Measurements from ENCODE around the gene INO80C.
"Not testable (repeated sequence)": the region's sequence is repeated elsewhere in the genome, so short reads cannot be mapped to it uniquely, and the experiment has no call there.

DNA sequence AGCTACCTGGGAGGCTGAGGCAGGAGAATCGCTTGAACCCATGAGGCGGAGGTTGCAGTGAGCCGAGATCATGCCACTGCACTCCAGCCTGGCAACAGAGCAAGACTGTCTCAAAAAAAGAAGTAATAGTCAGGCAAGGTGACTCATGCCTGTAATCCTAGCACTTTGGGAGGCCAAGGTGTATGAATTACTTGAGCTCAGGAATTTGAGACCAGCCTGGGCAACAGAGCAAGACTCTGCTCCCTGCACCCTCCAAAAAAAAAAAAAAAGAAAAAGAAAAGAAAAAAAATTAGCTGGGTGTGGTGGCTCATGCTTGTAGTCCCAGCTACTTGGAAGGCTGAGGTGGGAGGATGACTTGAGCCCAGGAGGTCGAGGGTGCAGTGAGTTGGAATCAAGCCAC, 44.7 kb downstream of the INO80C start:
- TF ChIP-seq, protein P1, sequence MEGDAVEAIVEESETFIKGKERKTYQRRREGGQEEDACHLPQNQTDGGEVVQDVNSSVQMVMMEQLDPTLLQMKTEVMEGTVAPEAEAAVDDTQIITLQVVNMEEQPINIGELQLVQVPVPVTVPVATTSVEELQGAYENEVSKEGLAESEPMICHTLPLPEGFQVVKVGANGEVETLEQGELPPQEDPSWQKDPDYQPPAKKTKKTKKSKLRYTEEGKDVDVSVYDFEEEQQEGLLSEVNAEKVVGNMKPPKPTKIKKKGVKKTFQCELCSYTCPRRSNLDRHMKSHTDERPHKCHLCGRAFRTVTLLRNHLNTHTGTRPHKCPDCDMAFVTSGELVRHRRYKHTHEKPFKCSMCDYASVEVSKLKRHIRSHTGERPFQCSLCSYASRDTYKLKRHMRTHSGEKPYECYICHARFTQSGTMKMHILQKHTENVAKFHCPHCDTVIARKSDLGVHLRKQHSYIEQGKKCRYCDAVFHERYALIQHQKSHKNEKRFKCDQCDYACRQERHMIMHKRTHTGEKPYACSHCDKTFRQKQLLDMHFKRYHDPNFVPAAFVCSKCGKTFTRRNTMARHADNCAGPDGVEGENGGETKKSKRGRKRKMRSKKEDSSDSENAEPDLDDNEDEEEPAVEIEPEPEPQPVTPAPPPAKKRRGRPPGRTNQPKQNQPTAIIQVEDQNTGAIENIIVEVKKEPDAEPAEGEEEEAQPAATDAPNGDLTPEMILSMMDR (IDR thresholded peaks at IDR 0.05), result not testable (repeated sequence)
- not testable (repeated sequence) for TF ChIP-seq POLR2A (IDR thresholded peaks at IDR 0.05)

All from lower leg skin (tissue), 3 donors.